Measurements from ENCODE around the gene SPI1. TPM values are rescaled to one million over a fixed set of nuclear protein-coding genes. Genes with fewer than 3 reads are reported as not detected.

The SPI1 gene
- total and polyA plus RNA-seq, 2 donors (not counting 3 experiments of a cell fraction or from before 2014, with no cell fraction given), result not detected

- Histone ChIP-seq H3K4me3 (replicated peaks in 1 of 3; ENCODE audit: insufficient read depth in 1 of 3, low read depth in 1 of 3, low read length in 3 of 3) (no peak overlapping the region), H3K4me1 (ENCODE audit: control insufficient read depth, extremely low read depth, insufficient read depth, low read length) (peaks cover 23% of the 10 kb centered on the region), H2AFZ (ENCODE audit: low read depth, low read length) (peak overlapping the region; percentile 34), H3K36me3 (ENCODE audit: control insufficient read depth in 2 of 2, extremely low read depth in 1 of 2, insufficient read depth in 2 of 2, low read length in 2 of 2) (no peaks in the 10 kb centered on the region), H3K9ac (replicated peaks; ENCODE audit: extremely low read depth, insufficient read depth, low read length) (peak overlapping the region; percentile 96), H4K20me1 (replicated peaks; ENCODE audit: control insufficient read depth, extremely low read depth, insufficient read depth, low read length) (no peaks in the 10 kb centered on the region), H3K9me3 (replicated peaks; ENCODE audit: control insufficient read depth, insufficient read depth, low read length) (no peaks in the 10 kb centered on the region), H3K27ac (ENCODE audit: insufficient read depth, low read depth, low read length) (peak overlapping the region; percentile 99), H3K9me1 (replicated peaks; ENCODE audit: control insufficient read depth, extremely low read depth, insufficient read depth, low read length) (no peaks in the 10 kb centered on the region), H3K4me2 (ENCODE audit: insufficient read depth, low read length) (peak overlapping the region; percentile 32), H3K79me2 (ENCODE audit: control insufficient read depth, insufficient read depth, low read length) (no peaks in the 10 kb centered on the region), H3K27me3 (ENCODE audit: control insufficient read depth in 2 of 2, insufficient read depth in 2 of 2, low read length in 2 of 2) (no peaks in the 10 kb centered on the region)
- ChIA-PET CTCF (interaction anchor here (1.2 to 5.5 kb wide), 2 partner anchors 21 to 39 kb away, joined by 3 to 76 read pairs; no protein-coding TSS in a partner anchor), POLR2A (interaction anchor here (0.7 kb wide), 1 partner anchor 14 kb away, joined by 4 read pairs; the partner anchor contains the start of gene SLC39A13)
- peak; percentile 93 for DNase-seq (ENCODE audit: low read depth, low spot score)
- BruUV-seq (replicated peaks), result no TSS peak
- dilution Hi-C loops (cut with MboI; ENCODE audit: extremely low pct_ligation_motif_present, low sequenced_read_pairs), result no loop called here
- FAIRE-seq, result peak; percentile 94
- TF ChIP-seq JUN (IDR thresholded peaks at IDR 0.05; ENCODE audit: borderline replicate concordance, insufficient read depth, insufficient read length, low read depth), result peak; percentile 60
- peak; percentile 91 for TF ChIP-seq POLR2A (IDR thresholded peaks at IDR 0.05; ENCODE audit: low read depth, low read length)
- TF ChIP-seq GATA2 (IDR thresholded peaks at IDR 0.05; ENCODE audit: insufficient read depth, insufficient read length, low read depth, low read length), result no peak
- TF ChIP-seq EZH2 (IDR thresholded peaks at IDR 0.05; ENCODE audit: borderline replicate concordance, low read depth, low read length, severe bottlenecking), result no peak
- TF ChIP-seq MYC (IDR thresholded peaks at IDR 0.05; ENCODE audit: low read depth, low read length), result peak; percentile 43
- peak; percentile 66 for TF ChIP-seq MAX (IDR thresholded peaks at IDR 0.05; ENCODE audit: insufficient read depth, insufficient read length)
- TF ChIP-seq CTCF (IDR thresholded peaks at IDR 0.05; ENCODE audit: extremely low read depth in 1 of 2, insufficient read depth in 1 of 2, low read depth in 1 of 2, low read length in 2 of 2), result no peak
- TF ChIP-seq POLR2AphosphoS5 (IDR thresholded peaks at IDR 0.05; ENCODE audit: insufficient read depth, low read depth, low read length), result peak; percentile 99
- TF ChIP-seq FOS (IDR thresholded peaks at IDR 0.05; ENCODE audit: borderline replicate concordance, insufficient read depth, low read length), result peak; percentile 84
- intact Hi-C loops (cut with micrococcal nuclease), result loop anchor here (1.0 kb wide), 2 partner anchors 14 to 20 kb away; partner anchors contain the start of gene SLC39A13
These were observed 16.2 kb upstream of the SPI1 start for GRCh38 chr11:47394322-47395222.
